Measurements from ENCODE around the gene MYO3A.

The MYO3A gene

GRCh38 chr10:25896421-25896820 is 37.6 kb upstream of the MYO3A start:
- H3K9ac ChIP-seq = no peak overlapping the region
- no peak overlapping the region for H2AFZ ChIP-seq
- TF ChIP-seq, protein P1, sequence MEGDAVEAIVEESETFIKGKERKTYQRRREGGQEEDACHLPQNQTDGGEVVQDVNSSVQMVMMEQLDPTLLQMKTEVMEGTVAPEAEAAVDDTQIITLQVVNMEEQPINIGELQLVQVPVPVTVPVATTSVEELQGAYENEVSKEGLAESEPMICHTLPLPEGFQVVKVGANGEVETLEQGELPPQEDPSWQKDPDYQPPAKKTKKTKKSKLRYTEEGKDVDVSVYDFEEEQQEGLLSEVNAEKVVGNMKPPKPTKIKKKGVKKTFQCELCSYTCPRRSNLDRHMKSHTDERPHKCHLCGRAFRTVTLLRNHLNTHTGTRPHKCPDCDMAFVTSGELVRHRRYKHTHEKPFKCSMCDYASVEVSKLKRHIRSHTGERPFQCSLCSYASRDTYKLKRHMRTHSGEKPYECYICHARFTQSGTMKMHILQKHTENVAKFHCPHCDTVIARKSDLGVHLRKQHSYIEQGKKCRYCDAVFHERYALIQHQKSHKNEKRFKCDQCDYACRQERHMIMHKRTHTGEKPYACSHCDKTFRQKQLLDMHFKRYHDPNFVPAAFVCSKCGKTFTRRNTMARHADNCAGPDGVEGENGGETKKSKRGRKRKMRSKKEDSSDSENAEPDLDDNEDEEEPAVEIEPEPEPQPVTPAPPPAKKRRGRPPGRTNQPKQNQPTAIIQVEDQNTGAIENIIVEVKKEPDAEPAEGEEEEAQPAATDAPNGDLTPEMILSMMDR (IDR thresholded peaks at IDR 0.05) = no peak
- no peak overlapping the region for H3K4me3 ChIP-seq (ENCODE audit: low read depth, low read length)
- H3K79me2 ChIP-seq = no peaks in the 10 kb centered on the region
- no peaks in the 10 kb centered on the region for H3K9me3 ChIP-seq (ENCODE audit: control insufficient read depth, low read length)
- H3K27ac ChIP-seq = no peak overlapping the region
- H3K4me1 ChIP-seq = no peaks in the 10 kb centered on the region
- no peak overlapping the region for H3K4me2 ChIP-seq (ENCODE audit: low read length)
- no peaks in the 10 kb centered on the region for H3K27me3 ChIP-seq (ENCODE audit: control insufficient read depth, insufficient read depth, low read length)
- H3K36me3 ChIP-seq (ENCODE audit: control insufficient read depth, insufficient read depth, low read length) = no peaks in the 10 kb centered on the region

GRCh38 chr10:25899304-25899703 is 34.7 kb upstream of the MYO3A start:
- H3K9me3 ChIP-seq (ENCODE audit: control insufficient read depth, low read length) = no peaks in the 10 kb centered on the region
- TF ChIP-seq, protein P1 (IDR thresholded peaks at IDR 0.05) = no peak
- H3K79me2 ChIP-seq = no peaks in the 10 kb centered on the region
- H3K4me2 ChIP-seq (ENCODE audit: low read length) = no peak overlapping the region
- H3K27ac ChIP-seq = no peak overlapping the region
- no peaks in the 10 kb centered on the region for H3K36me3 ChIP-seq (ENCODE audit: control insufficient read depth, insufficient read depth, low read length)
- no peak overlapping the region for H3K4me3 ChIP-seq (ENCODE audit: low read depth, low read length)
- no peaks in the 10 kb centered on the region for H3K4me1 ChIP-seq
- H2AFZ ChIP-seq = no peak overlapping the region
- no peak overlapping the region for H3K9ac ChIP-seq
- no peaks in the 10 kb centered on the region for H3K27me3 ChIP-seq (ENCODE audit: control insufficient read depth, insufficient read depth, low read length)

DNA sequence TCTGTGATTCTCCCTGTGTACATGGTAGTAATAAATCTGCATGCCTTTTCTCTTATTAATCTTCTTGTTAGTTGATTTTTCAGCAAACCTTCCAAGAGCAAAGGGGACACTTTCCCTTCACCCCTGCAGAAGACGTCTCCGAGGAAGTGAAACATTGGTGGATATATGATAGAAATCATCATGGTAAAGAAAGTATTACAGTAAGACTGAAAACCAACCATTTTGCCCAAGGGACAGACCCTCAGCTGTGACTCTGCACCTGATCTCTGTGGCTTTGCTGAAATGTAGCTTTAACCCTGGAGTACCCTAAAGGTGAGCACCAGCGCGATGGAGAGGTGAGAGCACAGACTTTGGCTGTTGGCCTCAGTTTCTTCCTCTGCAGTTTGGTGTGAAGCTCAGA is 32.8 kb upstream of the MYO3A start:
- no peaks in the 10 kb centered on the region for H3K27me3 ChIP-seq (ENCODE audit: control insufficient read depth, insufficient read depth, low read length)
- H3K4me3 ChIP-seq (ENCODE audit: low read depth, low read length) = no peak overlapping the region
- no peak overlapping the region for H3K4me2 ChIP-seq (ENCODE audit: low read length)
- no peak overlapping the region for H3K9ac ChIP-seq
- no peaks in the 10 kb centered on the region for H3K9me3 ChIP-seq (ENCODE audit: control insufficient read depth, low read length)
- no peaks in the 10 kb centered on the region for H3K36me3 ChIP-seq (ENCODE audit: control insufficient read depth, insufficient read depth, low read length)
- no peaks in the 10 kb centered on the region for H3K79me2 ChIP-seq
- TF ChIP-seq, protein P1 (IDR thresholded peaks at IDR 0.05) = no peak
- no peak overlapping the region for H3K27ac ChIP-seq
- no peaks in the 10 kb centered on the region for H3K4me1 ChIP-seq
- no peak overlapping the region for H2AFZ ChIP-seq

DNA sequence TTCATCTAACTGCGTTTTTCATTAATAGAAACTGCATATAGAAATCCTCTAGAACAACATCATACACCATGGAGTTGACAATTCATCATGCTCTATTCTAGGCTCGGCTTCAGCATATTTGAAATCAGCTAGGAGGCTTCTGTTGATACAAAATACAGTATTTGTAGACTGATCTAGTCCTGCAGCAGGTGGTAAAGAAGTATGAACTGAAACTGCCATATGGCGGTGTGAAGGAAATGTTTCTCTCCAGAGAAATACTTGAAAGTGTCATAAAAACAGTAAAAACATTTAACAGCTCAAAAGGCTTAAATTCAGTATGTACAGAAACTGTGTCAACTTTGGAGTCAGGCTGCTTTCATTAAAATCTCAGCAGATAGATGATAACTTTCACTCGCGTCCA is 32.0 kb upstream of the MYO3A start:
- H3K9ac ChIP-seq = no peak overlapping the region

GRCh38 chr10:25907261-25907660 is 26.8 kb upstream of the MYO3A start:
- TF ChIP-seq, protein P1 (IDR thresholded peaks at IDR 0.05) = no peak
- H3K4me1 ChIP-seq = no peaks in the 10 kb centered on the region
- no peaks in the 10 kb centered on the region for H3K9me3 ChIP-seq (ENCODE audit: control insufficient read depth, low read length)
- H3K79me2 ChIP-seq = no peaks in the 10 kb centered on the region
- H3K4me2 ChIP-seq (ENCODE audit: low read length) = no peak overlapping the region
- H3K36me3 ChIP-seq (ENCODE audit: control insufficient read depth, insufficient read depth, low read length) = no peaks in the 10 kb centered on the region
- H2AFZ ChIP-seq = no peak overlapping the region
- no peak overlapping the region for H3K9ac ChIP-seq
- H3K4me3 ChIP-seq (ENCODE audit: low read depth, low read length) = no peak overlapping the region
- no peaks in the 10 kb centered on the region for H3K27me3 ChIP-seq (ENCODE audit: control insufficient read depth, insufficient read depth, low read length)
- H3K27ac ChIP-seq = no peak overlapping the region

More for the DNA sequence above, 32.0 kb upstream of the MYO3A start:
- H3K36me3 ChIP-seq (ENCODE audit: control insufficient read depth, insufficient read depth, low read length) = no peaks in the 10 kb centered on the region
- no peaks in the 10 kb centered on the region for H3K4me1 ChIP-seq
- H3K4me2 ChIP-seq (ENCODE audit: low read length) = no peak overlapping the region
- TF ChIP-seq, protein P1 (IDR thresholded peaks at IDR 0.05) = no peak
- no peaks in the 10 kb centered on the region for H3K9me3 ChIP-seq (ENCODE audit: control insufficient read depth, low read length)
- H2AFZ ChIP-seq = no peak overlapping the region
- no peaks in the 10 kb centered on the region for H3K27me3 ChIP-seq (ENCODE audit: control insufficient read depth, insufficient read depth, low read length)
- H3K4me3 ChIP-seq (ENCODE audit: low read depth, low read length) = no peak overlapping the region
- H3K79me2 ChIP-seq = no peaks in the 10 kb centered on the region
- no peak overlapping the region for H3K27ac ChIP-seq

Measured in parathyroid adenoma (tissue), 2 donors.